NOMO-1 (cell line): ENCODE data around the gene SLC27A5.
"Not testable (repeated sequence)": the region's sequence is repeated elsewhere in the genome, so short reads cannot be mapped to it uniquely, and the experiment has no call there.

Experiments
- DNase-seq, 2 experiments: peaks; one replicate each; lab custom pipeline; 2025; ENCODE audit not compliant: unreplicated experiment in 2 of 2; lab: John Stamatoyannopoulos, UW

The SLC27A5 gene

DNA sequence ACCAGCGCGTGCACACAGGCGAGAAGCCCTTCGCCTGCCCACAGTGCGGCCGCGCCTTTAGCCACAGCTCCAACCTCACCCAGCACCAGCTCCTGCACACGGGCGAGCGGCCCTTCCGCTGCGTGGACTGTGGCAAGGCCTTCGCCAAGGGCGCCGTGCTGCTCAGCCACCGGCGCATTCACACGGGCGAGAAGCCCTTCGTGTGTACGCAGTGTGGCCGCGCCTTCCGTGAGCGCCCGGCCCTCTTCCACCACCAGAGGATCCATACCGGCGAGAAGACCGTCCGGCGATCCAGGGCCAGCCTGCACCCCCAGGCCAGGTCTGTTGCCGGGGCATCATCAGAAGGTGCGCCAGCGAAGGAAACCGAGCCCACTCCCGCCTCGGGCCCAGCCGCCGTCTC, 40.1 kb downstream of the SLC27A5 start:
- no peak for DNase-seq

DNA sequence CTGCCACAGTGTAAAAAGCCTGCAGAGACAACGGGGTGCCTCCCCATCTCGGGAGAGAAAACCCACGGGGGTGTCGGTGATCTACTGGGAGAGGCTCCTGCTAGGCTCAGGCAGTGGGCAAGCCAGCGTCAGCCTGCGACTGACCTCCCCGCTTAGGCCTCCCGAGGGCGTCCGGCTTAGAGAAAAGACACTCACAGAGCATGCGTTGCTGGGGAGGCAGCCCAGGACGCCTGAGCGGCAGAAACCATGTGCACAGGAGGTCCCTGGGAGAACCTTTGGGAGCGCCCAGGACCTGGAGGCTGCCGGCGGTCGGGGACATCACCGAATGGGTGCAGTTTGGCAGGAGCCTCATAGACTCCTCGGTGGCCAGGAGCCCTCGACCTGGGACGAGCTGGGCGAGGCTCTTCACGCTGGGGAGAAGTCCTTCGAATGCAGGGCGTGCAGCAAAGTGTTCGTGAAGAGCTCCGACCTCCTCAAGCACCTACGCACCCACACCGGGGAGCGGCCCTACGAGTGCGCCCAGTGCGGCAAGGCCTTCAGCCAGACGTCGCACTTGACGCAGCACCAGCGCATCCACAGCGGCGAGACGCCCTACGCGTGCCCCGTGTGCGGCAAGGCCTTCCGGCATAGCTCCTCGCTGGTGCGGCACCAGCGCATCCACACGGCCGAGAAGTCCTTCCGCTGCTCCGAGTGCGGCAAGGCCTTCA, 40.8 kb downstream of the SLC27A5 start:
- DNase-seq: not testable (repeated sequence)

DNA sequence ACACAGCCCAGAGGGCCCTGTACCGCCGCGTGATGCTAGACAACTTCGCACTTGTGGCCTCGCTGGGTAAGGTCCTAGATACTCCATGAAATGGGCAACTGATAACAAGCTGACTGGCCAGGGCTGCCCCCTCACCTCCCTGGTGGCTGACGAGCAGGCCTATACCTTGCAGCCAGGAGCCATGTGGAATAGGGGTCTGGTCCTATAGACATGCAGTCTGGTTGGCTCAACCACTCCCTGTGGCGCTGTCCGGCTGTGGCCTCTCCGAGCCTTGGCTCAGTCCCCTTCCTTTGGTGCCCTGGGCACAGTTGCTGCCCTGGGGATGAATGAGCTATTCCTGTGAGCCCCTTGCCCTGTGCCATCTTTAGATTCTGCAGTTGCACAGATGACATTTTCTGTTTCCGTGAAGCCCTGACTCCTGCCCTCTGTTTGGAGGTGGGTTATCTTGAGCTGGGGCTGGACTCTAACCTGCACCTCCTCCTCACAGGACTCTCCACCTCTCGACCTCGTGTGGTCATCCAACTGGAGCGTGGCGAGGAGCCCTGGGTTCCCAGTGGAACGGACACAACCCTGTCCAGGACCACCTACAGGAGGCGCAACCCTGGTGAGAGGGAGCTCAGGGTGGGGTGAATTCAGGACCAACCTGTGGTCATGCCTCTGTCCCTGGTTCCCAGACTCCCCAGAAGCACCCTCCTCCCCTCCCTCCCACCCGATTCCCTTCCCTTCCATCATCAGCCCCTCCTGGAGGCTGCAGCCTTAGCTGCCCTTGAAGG, 42.4 kb downstream of the SLC27A5 start:
- no peak for DNase-seq

DNA sequence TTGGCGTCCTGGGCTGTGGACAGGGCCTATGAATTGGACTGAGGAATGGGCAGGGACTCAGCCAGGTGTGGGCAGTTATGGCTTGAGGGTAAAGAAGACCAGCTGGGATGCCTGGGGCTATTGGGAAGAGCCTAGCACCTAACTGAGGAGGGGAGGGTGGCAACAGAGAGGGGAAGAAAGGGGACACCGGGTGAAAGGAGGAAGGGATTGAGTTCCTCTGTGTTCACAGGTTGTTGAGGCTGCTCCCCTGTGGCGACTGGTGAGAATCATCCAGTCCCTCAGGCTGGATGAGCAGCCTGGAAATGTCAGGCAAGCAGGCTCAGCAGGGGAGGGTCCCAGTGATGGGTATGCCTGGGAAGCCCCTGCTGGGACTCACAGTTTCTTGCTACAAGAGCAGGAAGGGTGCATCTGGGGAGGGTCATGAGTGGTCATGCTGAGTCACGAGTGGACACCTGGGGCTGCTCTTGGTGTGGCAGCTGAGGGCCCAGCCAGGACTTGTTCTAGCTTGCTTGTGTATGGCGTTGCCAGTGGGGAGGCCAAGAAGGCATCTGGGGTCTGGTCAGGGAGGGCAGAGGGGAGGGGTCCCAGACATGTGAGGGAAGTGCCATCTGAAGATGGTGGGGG, 43.5 kb downstream of the SLC27A5 start:
- no peak for DNase-seq

DNA sequence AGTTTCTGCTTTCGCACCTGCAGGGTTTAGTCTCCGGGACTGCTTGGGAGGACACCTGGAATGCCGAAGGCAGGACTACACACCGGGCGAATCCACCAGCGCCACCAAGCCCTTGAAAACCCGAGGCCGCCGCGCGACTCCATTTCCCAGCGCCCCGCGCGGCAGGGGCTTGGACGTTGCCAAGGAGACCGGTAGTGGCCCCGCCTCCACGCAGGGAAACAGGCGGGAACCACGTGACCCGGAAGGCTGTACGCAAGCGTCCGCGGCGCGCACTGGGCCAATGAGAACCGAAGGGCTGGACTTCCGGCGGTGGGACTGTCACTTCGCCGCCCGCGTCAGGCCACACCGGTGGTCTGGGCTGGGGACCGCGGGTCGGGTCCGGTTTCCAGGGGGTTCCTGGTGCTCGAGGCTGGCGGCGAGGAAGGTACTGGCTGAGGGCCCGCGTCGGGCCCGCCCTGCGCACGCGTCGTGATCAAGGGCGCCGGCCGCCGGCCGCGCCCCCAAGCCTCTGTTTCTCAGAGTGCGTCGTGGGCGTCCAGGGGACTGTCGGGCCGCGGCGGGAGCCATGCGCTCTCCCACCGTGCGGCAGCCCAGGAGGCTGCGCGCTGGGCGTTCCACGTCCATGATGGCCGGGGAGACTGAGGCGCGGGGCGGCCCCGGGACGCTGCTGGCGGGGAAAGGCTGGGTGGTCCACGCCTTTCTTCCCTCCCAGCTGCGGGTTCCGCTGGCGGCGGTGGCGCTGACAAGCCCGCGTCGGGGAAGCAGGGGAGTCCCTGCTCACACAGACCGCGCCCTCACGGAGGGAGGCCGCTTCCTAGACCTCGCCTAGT, 44.8 kb downstream of the SLC27A5 start, which contains the start of gene ZNF324:
Gene ZNF324, plus strand, starts transcription at position 321 of the 830 bp plus-strand sequence. CDS start 2,106 bp downstream, outside the sequence.
- DNase-seq: peak; percentile 92 to 96

DNA sequence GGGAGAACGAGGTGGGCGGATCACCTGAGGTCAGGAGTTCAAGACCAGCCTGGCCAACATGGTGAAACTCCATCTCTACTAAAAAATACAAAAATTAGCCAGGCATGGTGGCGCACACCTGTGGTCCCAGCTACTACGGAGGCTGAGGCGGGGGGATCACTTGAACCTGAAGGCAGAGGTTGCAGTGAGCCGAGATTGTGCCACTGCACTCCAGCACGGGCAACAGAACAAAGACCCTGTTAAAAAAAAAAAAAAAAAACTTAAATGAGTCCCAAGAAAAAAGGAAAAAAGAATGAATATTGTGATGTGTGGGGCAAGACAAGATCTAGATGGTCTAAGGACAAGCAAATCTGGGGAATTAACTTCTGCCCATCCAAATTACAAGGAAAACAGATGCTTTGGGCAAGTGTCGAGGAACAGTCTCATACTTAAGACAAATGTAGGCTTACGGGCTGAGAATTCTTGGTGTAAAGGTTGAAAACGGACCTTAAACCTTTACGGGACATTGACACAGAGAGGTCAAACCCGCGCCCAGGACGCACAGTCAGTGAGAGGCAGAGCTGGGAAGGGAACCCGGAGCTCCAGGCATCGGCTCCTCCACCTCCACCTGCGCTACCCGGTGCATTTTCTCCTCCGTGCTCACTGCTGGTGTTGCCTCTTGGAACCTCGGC, 45.6 kb downstream of the SLC27A5 start:
- DNase-seq: no peak

DNA sequence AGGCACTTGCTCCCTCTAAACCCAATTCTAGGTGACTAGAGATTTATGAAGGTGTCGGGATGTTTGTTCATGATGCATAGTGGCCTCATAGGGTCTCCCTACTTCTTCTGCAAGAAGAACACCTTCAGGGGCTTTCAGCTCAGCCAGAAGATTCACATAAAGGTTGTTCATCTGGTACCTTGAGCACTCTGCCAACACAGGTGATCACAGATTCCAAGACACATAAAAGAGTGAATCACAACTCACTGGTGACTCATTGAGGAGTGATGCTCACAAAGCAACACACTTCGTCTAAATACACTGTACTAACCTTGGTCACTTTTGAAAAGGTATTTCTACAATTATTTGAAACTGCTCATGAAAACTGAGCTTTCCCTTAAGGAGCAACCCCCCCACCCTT, 51.8 kb downstream of the SLC27A5 start:
- DNase-seq: no peak

DNA sequence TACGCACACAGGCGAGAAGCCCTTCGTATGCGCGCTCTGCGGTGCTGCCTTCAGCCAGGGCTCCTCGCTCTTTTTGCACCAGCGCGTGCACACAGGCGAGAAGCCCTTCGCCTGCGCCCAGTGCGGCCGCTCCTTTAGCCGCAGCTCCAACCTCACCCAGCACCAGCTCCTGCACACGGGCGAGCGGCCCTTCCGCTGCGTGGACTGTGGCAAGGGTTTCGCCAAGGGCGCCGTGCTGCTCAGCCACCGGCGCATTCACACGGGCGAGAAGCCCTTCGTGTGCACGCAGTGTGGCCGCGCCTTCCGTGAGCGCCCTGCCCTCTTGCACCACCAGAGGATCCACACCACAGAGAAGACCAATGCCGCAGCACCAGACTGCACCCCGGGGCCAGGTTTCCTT, 55.7 kb downstream of the SLC27A5 start:
- DNase-seq: no peak

DNA sequence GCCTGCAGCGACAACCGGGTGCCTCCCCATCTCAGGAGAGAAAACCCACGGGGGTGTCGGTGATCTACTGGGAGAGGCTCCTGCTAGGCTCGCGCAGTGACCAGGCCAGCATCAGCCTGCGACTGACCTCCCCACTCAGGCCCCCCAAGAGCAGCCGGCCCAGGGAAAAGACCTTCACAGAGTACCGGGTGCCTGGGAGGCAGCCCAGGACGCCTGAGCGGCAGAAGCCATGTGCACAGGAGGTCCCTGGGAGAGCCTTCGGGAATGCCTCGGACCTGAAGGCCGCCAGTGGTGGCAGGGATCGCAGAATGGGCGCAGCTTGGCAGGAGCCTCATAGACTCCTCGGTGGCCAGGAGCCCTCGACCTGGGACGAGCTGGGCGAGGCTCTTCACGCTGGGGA, 56.5 kb downstream of the SLC27A5 start:
- no peak for DNase-seq

DNA sequence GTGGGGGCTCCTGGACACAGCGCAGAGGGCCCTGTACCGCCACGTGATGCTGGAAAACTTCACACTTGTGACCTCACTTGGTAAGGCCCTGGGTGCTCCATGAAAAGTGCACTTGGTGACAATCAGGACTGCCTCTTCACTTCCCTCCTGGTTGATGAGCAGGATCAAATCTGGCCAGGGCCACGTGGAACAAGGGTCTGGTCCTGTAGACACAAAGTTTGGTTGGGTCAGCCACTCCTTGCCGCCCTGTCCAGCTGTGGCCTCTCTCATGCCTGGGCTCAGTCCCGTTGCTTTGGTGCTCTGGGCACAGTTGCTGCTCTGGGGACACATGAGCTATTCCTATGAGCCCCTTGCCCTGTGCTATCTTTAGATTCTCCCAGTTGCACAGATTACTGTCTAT, 58.0 kb downstream of the SLC27A5 start:
- DNase-seq: no peak

DNA sequence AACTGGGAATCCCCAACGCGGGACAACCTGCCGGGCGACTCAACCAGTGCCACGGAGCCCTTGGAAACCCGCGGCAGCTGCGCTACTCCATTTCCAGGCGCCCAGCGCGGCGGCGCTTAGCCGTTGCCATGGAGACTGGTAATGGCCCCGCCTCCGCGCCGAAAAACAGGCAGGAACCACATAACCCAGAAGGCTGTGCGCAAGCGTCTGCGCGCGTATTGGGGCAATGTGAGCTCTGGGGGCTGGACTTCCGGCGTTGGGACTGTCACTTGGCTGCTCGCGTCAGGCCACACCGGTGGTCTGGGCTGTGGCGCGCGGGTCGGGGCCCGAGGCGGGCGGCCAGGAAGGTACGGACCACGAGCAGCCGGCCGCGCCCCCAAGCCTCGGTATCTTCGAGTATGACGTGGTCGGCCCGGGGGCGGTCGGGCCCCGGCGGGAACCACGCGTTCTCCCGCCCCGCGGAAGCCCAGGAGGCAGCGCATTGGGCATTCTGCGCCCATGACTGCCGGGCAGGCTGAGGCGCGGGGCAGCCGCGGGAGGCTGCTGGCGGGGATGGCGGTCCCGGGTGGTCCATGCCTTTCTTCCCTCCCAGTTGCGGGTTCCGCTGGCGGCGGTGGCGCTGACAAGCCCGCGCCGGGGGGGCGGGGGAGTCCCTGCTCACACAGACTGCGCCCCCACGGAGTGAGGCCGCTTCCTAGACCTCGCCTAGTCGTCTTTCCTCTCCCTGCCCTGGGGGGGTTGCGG, 60.3 kb downstream of the SLC27A5 start, which contains the start of gene ZNF324B:
Gene ZNF324B, plus strand, starts transcription at position 265 of the 744 bp plus-strand sequence. CDS start 2,080 bp downstream, outside the sequence.
- peak; percentile 96 to 99 for DNase-seq

DNA sequence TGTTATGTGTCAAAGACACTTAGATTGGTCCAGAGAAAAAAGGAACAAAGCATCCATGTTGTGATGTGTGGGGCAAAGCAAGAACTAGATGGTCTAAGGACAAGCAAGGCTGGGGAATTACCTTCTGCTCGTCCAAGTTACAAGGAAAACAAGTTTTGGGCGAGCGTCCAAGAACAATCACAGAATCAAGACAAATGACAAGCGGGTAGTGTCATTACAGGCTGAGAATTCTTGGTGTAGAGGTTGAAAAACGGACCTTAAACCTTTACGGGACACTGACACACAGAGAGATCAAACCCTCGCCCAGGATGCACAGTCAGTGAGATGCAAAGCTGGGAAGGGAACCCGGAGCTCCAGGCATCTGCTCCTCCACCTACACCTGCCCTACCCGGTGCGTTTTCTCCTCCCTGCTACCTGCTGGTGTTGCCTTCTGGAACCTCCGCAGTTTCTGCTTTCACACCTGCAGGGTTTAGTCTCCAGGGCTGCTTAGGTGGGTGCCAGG, 60.9 kb downstream of the SLC27A5 start:
- no peak for DNase-seq

DNA sequence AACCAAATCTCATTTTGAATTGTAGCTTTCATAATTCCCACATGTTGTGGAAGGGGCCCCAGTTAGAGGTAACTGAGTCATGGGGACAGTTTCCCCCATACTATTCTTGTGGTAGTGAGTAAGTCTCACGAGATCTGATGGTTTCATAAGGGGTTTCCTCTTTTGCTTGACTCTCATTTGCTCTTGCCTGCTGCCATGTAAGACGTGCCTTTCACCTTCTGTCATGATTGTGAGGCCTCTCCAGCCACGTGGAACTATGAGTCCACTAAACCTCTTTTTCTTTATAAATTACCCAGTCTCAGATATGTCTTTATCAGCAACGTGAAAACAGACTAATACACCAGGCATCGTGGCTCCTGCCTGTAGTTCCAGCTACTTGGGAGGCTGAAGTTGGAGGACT, 61.8 kb downstream of the SLC27A5 start:
- not testable (repeated sequence) for DNase-seq

DNA sequence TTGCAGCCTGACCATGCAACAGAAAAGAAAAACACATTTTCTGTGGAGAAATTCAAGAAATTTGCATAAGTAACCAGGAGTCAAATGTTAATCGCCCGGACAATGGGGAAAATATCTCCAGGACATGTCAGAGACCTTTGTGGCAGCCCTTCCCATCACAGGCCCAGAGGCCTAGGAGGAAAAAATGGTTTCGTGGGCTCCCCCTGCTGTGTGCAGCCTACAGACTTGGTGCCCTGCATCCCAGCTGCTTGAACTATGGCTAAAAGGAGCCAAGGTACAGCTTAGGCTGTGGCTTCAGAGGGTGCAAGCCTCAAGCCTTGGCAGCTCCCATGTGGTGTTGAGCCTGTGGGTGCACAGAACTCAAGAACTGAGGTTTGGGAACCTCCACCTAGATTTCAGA, 62.9 kb downstream of the SLC27A5 start:
- DNase-seq: not testable (repeated sequence)
